HFFc6 (cell line): ENCODE measurements around the gene SEMA6A. TPM values are rescaled to one million over a fixed set of nuclear protein-coding genes. Genes with fewer than 3 reads are reported as not detected.

ENCODE experiments used
- DNase-seq: peaks from one replicate; pipeline ENCODE4 v3.0.0-alpha.2; 2018
- H3K27ac Mint-ChIP-seq: 2 replicates; pipeline ENCODE4 v1.8.0; 2020; ENCODE audit warnings: mild to moderate bottlenecking, mixed read lengths
- H3K27me3 Mint-ChIP-seq: 2 replicates; pipeline ENCODE4 v1.8.0; 2021; ENCODE audit warnings: mild to moderate bottlenecking, moderate library complexity, mixed read lengths; ENCODE audit not compliant: insufficient read depth
- H3K36me3 Mint-ChIP-seq: 2 replicates; pipeline ENCODE4 v1.8.0; 2021; ENCODE audit warnings: low read depth, mixed read lengths
- H3K4me1 Mint-ChIP-seq: 2 replicates; pipeline ENCODE4 v1.8.0; 2020; ENCODE audit warnings: low read depth, mixed read lengths
- H3K4me3 Mint-ChIP-seq: 2 replicates; pipeline ENCODE4 v1.8.0; 2020; ENCODE audit warnings: mild to moderate bottlenecking, moderate library complexity, mixed read lengths
- H3K9me3 Mint-ChIP-seq: 2 replicates; pipeline ENCODE4 v1.8.0; 2020; ENCODE audit warnings: mild to moderate bottlenecking, mixed read lengths
- total RNA-seq, 6 experiments: library from RNA; stranded (reverse); fragmentation: NEBNext Ultra II Directional; extraction: Animal tissue kit (Norgen Biotek cat#: 25700); gene quantifications; 2 replicates in 1 of 6; 3 replicates in 5 of 6; pipeline ENCODE4 v1.2.3, GENCODE V29; 2021
- TF ChIP-seq, protein P1 (sequence below): fragments of 200-600 bp; sonication (generic); IDR thresholded peaks from 2 replicates; pipeline ENCODE4 v1.5.0; 2021; ENCODE audit warnings: antibody characterized with exemption, mild to moderate bottlenecking

The SEMA6A gene
- total RNA-seq, 6 experiments from 2014 or later, result 0.20 to 0.76 (median 0.44) TPM

DNA sequence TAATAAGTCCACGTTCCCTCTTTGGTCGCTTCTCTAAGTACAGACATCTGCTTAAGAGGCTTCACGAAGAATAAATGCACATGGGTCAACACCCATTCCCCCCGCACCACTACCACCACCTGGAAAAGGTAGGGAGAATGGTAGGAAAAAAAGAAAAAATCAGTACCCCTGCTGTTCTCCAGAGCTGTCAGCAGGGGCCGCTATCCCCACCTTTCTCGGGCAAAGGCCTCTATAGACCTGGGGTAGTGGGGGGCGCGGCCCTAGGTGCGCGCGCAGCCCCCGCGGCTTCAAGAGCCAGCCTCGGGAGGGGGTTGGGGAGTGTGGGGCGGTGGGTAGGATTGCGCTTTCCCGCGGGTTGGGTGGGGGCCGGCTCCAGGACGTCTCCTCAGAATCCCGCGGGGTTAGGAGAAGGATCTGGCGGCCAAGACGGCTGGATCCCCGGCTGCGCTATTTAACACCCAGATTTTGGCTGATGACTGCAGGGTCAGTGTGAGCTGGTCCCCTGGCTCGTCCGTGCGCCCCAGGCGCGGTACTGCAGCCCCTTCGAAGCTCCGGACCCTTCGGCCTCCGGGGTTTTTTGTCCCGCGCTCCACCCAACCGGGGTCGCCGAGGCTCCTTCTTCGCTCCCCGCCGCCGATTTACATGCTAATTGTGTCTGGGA, 1.6 kb upstream of the SEMA6A start:
- TF ChIP-seq, protein P1, sequence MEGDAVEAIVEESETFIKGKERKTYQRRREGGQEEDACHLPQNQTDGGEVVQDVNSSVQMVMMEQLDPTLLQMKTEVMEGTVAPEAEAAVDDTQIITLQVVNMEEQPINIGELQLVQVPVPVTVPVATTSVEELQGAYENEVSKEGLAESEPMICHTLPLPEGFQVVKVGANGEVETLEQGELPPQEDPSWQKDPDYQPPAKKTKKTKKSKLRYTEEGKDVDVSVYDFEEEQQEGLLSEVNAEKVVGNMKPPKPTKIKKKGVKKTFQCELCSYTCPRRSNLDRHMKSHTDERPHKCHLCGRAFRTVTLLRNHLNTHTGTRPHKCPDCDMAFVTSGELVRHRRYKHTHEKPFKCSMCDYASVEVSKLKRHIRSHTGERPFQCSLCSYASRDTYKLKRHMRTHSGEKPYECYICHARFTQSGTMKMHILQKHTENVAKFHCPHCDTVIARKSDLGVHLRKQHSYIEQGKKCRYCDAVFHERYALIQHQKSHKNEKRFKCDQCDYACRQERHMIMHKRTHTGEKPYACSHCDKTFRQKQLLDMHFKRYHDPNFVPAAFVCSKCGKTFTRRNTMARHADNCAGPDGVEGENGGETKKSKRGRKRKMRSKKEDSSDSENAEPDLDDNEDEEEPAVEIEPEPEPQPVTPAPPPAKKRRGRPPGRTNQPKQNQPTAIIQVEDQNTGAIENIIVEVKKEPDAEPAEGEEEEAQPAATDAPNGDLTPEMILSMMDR, result peak; percentile 81
- H3K27ac Mint-ChIP-seq, result no peak overlapping the region
- H3K9me3 Mint-ChIP-seq, result no peaks in the 10 kb centered on the region

DNA sequence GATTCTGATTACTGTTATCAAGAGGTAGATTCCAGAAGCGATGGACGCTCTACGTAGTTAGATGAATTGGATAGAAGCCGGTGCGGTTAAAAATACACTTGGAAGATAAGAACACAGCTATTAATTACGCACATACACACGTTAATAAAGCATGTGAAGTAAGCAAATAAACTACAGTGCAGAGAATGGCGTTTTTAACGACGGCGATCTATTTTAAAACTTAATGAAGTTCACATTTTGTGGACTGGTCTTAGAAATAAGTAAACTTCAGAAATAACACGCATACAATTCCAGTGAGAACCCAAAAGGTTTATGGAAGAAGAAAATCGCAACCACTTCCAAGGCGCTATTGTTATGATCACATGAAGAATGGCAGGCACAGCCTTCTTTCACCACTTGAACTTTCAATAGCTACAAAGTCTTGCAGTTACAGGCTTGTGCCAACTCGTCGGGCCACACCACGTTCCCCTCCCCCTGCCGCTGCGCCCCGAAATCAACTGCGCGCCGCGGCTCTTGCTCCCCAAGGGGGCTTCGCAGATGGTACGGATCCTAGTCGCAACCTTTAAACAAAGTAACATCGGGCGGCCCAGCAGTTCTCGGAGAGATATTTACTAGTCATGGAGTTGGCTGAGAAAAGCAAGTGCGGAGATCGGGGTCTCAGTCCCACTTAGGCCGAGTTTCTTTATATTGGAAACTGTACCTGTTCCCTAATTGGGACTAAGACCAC, 866 bp upstream of the SEMA6A start:
- H3K27ac Mint-ChIP-seq, result no peak overlapping the region
- H3K4me3 Mint-ChIP-seq, result peak overlapping the region; percentile 87
- no peaks in the 10 kb centered on the region for H3K9me3 Mint-ChIP-seq
- no peak for DNase-seq
- TF ChIP-seq, protein P1, result no peak
- H3K27me3 Mint-ChIP-seq, result peaks cover 36% of the 10 kb centered on the region
- H3K36me3 Mint-ChIP-seq, result no peaks in the 10 kb centered on the region
- peaks cover 13% of the 10 kb centered on the region for H3K4me1 Mint-ChIP-seq

More for the DNA sequence above, 1.6 kb upstream of the SEMA6A start:
- Mint-ChIP-seq H3K27me3 (peaks cover 36% of the 10 kb centered on the region), H3K4me1 (peaks cover 13% of the 10 kb centered on the region), H3K4me3 (peak overlapping the region; percentile 87; the same call in 1 of the 2 replicates), H3K36me3 (no peaks in the 10 kb centered on the region)
- DNase-seq, result no peak

DNA sequence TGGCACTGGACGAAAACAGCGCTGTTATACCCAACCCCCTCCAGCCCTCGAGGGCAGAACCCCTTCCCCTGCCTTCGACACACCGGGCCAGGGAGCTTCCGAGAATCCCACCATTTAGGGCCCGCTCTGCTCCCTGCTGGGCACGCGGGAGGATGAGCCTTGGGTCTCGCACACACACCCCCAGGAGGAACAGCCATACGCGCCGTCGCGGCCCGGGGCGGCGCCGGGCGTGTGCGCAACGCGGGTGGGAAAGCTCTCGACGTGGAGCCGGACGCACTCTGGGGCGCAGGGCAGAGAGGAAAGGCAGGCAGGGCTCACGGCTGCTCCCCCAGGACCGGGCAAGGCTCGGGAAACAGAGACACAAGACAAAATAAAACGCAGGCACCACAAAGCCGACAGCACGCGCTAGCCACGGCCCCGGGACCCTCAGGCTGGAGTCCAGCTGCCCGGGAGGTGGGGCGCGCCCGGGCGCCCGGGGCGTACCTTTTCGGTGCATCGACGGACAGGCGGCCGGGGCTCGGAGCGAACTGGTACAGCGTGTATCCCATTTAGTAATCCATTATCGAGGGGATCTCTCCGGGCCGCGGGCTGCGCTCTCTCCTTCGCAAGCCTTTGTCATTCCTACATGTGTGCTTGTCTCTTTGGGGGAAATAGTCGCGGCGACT, 789 bp downstream of the SEMA6A start:
- DNase-seq, result no peak
- Mint-ChIP-seq H3K36me3 (no peaks in the 10 kb centered on the region), H3K9me3 (no peaks in the 10 kb centered on the region), H3K4me1 (peaks cover 13% of the 10 kb centered on the region), H3K27ac (no peak overlapping the region), H3K4me3 (peak overlapping the region; percentile 87), H3K27me3 (peaks cover 36% of the 10 kb centered on the region)
- TF ChIP-seq, protein P1, result no peak

DNA sequence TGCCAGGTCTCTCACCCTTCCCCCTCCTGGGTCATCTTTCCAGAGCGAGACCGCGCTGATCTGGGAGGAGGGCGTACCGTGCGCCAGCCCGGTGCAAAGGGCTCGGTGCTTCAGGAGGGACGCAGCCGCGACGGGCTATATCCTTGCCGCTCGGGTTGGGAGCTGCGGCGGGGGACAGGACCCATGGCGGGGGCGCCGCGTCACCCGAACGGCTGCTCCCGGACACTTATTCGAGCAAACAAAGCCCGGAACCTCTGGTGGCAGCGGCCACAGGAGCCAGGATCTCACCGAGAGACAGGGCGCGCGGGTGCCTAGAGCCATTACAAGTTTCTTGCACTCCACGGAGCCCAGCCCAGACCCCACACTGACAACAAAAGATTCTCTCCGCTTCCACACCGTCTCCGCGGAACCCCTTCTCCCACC, 1.3 kb downstream of the SEMA6A start:
- Mint-ChIP-seq H3K36me3 (no peaks in the 10 kb centered on the region), H3K4me3 (peak overlapping the region; percentile 28; the same call in 1 of the 2 replicates), H3K4me1 (peaks cover 13% of the 10 kb centered on the region), H3K27me3 (peaks cover 36% of the 10 kb centered on the region), H3K27ac (no peak overlapping the region), H3K9me3 (no peaks in the 10 kb centered on the region)
- DNase-seq, result no peak
- TF ChIP-seq, protein P1, result no peak

DNA sequence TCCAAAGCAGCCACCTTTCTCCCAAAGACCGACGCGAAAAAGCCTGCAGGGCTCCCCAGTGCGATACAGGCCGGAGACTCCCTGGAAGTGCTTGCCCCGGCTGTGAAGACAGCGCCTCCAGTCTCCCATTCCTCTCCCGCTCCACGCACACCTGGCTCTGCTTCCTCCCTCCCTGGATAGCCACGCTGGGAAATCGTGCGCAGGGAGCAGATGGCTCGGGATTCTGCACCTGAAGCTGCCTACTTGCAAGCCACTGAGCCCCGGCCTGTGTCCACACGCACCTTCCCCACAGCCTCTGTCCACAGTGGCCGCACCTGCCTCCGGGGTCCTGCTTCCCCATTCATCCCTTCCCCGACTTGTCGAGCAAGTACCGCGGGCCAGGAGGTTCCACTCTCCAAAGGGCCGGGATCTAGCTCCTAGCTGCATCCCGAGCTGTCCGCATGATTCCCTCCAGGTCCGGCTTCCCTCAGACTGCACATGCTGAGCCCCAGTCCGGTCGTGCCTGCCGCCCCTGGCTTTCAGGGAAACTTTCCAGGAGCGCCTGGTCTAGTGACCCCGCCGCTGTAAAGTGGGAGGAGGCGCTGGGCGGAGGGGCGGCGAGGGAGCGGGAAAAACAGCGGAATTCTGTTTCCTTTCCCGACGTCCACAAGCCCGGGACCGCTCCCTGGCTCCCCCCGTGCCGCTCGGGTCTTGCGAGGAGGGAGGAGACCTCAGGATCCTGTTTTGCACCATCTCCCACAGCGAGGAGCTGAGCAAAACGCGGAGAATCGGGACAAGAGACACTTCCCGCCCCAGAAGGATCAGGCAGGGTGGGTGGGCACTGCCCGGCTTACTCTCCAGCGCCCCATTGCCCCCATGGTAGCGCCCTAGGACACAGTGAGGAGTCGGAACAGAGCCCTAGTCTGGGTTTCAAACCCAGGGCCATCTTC, 2.0 kb downstream of the SEMA6A start:
- peaks cover 13% of the 10 kb centered on the region for H3K4me1 Mint-ChIP-seq
- H3K4me3 Mint-ChIP-seq, result peak overlapping the region; percentile 15; the same call in 1 of the 2 replicates
- H3K27ac Mint-ChIP-seq, result no peak overlapping the region
- H3K36me3 Mint-ChIP-seq, result no peaks in the 10 kb centered on the region
- H3K27me3 Mint-ChIP-seq, result peaks cover 36% of the 10 kb centered on the region
- no peaks in the 10 kb centered on the region for H3K9me3 Mint-ChIP-seq
- DNase-seq, result no peak
- TF ChIP-seq, protein P1, result no peak
